Thyroid gland (tissue), 4 donors: Measurements from ENCODE around the gene HHIP.

Source experiments
- CTCF ChIP-seq, 6 experiments: fragments of 200-600 bp in 3 of 6; fragments of 450-650 bp in 3 of 6; sonication (generic) in 3 of 6; IDR thresholded peaks; one replicate each; pipeline ENCODE4 v1.5.1; 2016 to 2019; ENCODE audit warnings: antibody characterized with exemption in 6 of 6, mild to moderate bottlenecking in 2 of 6, inconsistent platforms in 1 of 6, moderate library complexity in 1 of 6
- POLR2A ChIP-seq, 2 donors: fragments of 450-650 bp; IDR thresholded peaks; one replicate each; pipeline ENCODE4 v1.6.1; 2017; ENCODE audit warnings: antibody characterized with exemption in 2 of 2, mild to moderate bottlenecking in 2 of 2, moderate library complexity in 1 of 2

DNA sequence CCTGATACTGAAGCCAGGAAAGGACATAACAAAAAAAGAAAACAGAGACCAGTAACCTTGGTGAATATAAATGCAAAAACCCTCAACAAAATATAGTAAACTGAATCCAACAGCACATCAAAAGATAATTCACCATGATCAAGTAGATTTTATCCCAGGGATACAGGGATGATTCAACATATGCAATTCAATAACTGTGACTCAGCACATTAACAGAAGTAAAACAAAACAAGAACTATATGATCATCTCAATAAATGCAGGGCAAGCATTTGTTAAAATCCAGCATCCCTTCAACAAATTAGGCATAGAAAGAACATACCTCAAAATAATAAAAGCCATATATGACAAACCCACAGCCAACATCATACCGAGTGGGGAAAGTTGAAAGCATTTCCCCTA is 112.0 kb downstream of the HHIP start:
- no peak for TF ChIP-seq CTCF (IDR thresholded peaks at IDR 0.05)
- TF ChIP-seq POLR2A (IDR thresholded peaks at IDR 0.05) = no peak
